PC-9 (cell line): ENCODE measurements around the gene STIMATE. TPM values are rescaled to one million over a fixed set of nuclear protein-coding genes. Genes with fewer than 3 reads are reported as not detected.

Source experiments
- BruUV-seq: library from RNA; stranded (reverse); fragments of 400-500 nt; replicated peaks from 2 replicates; lab custom pipeline; 2021; lab: Mats Ljungman, UMichigan
- CTCF ChIA-PET: fragments of 300-600 bp; sonication (Branson Sonifier 250); formaldehyde crosslinking; loops from one replicate; lab custom pipeline; 2022; ENCODE audit warnings: antibody characterized with exemption; lab: Charles Lee
- POLR2A ChIA-PET: fragments of 300-600 bp; sonication (Branson Sonifier 250); formaldehyde crosslinking; loops from one replicate; lab custom pipeline; 2022; ENCODE audit warnings: antibody characterized with exemption; ENCODE audit not compliant: unreplicated experiment; lab: Charles Lee
- DNase-seq, 2 experiments: peaks; one replicate each; pipeline versions ENCODE4 v3.0.0 to v3.0.0-alpha.2; 2015 to 2022; ENCODE audit warnings: mixed read lengths in 1 of 2
- H2AFZ ChIP-seq: fragments of 200-600 bp; sonication (generic); 2 replicates; pipeline ENCODE4 v1.8.1; 2017; ENCODE audit warnings: antibody characterized with exemption
- H3F3A ChIP-seq: fragments of 200-600 bp; sonication (generic); 2 replicates; pipeline ENCODE4 v1.8.1; 2017; ENCODE audit warnings: antibody characterized with exemption, mild to moderate bottlenecking, low read depth; ENCODE audit not compliant: insufficient read depth
- H3K27ac ChIP-seq: fragments of 200-600 bp; sonication (generic); 2 replicates; pipeline ENCODE4 v1.6.1; 2016; ENCODE audit warnings: mixed run types
- H3K27me3 ChIP-seq: fragments of 200-600 bp; sonication (generic); 2 replicates; pipeline ENCODE4 v1.6.1; 2016; ENCODE audit warnings: low read depth, mixed run types; ENCODE audit not compliant: insufficient read depth
- H3K36me3 ChIP-seq: fragments of 200-600 bp; sonication (generic); 2 replicates; pipeline ENCODE4 v1.6.1; 2016; ENCODE audit warnings: low read depth, mixed run types
- H3K4me1 ChIP-seq: fragments of 200-600 bp; sonication (generic); replicated peaks from 2 replicates; pipeline ENCODE4 v1.6.1; 2016; ENCODE audit warnings: mixed run types; ENCODE audit not compliant: insufficient read depth
- H3K4me2 ChIP-seq: fragments of 200-600 bp; sonication (generic); 2 replicates; pipeline ENCODE4 v1.6.1; 2017; ENCODE audit warnings: mixed run types
- H3K4me3 ChIP-seq: fragments of 200-600 bp; sonication (generic); 2 replicates; pipeline ENCODE4 v1.6.1; 2016; ENCODE audit warnings: mixed run types
- H3K79me2 ChIP-seq: fragments of 200-600 bp; sonication (generic); 2 replicates; pipeline ENCODE4 v1.6.1; 2017; ENCODE audit warnings: low read depth, mixed run types
- H3K9me2 ChIP-seq: fragments of 200-600 bp; sonication (generic); 2 replicates; pipeline ENCODE4 v1.8.1; 2017; ENCODE audit warnings: mild to moderate bottlenecking; ENCODE audit not compliant: insufficient read depth
- H3K9me3 ChIP-seq: fragments of 200-600 bp; sonication (generic); 2 replicates; pipeline ENCODE4 v1.8.1; 2016; ENCODE audit warnings: low read depth; ENCODE audit not compliant: insufficient read depth
- H4K20me1 ChIP-seq: fragments of 200-600 bp; sonication (generic); 2 replicates; pipeline ENCODE4 v1.8.1; 2017; ENCODE audit not compliant: insufficient read depth
- EZH2 ChIP-seq: fragments of 200-600 bp; sonication (generic); IDR thresholded peaks from 2 replicates; pipeline ENCODE4 v1.8.0; 2017; ENCODE audit warnings: antibody characterized with exemption, low read depth
- intact Hi-C: fragments of 100-400 bp; cut with micrococcal nuclease; formaldehyde crosslinking; loops from one replicate; pipeline ENCODE4 v1.10.0; 2022; ENCODE audit not compliant: unreplicated experiment
- total RNA-seq: library from RNA; stranded (reverse); gene quantifications from 2 replicates; pipeline ENCODE4 v1.2.3, GENCODE V29; 2021
- TF ChIP-seq, protein P1 (sequence below): fragments of 200-600 bp; sonication (generic); conservative IDR thresholded peaks from 2 replicates; pipeline ENCODE4 v1.6.1; 2017; ENCODE audit warnings: mixed run types, antibody characterized with exemption, mild to moderate bottlenecking, moderate library complexity

Gene STIMATE
- total RNA-seq, 1 experiment from 2014 or later = 16.8 TPM

DNA sequence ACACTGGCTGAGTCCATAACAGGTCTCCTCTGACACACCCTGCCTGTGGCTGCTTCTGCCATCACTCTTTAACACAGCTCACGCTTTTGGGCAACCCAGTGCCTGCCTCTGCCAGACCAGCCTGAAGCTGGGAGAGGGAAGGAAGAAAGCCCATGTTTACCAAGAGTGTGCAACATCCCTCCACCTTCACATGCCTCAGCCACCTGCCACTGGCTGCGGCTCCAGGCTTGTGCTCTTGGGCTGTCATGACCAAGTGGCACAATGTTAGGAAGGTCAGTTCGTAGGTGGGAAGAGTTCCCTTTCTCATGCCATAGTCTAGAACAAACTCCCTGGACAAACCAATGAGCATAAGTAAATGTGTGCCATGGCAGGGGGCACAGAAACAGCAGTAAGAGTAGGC, 20.3 kb downstream of the STIMATE start:
- Histone ChIP-seq H3K79me2 (no peaks in the 10 kb centered on the region), H4K20me1 (no peaks in the 10 kb centered on the region), H3K36me3 (no peaks in the 10 kb centered on the region), H3K27me3 (no peaks in the 10 kb centered on the region), H3K4me2 (no peak overlapping the region), H3K27ac (no peak overlapping the region), H3K4me1 (no peaks in the 10 kb centered on the region), H2AFZ (no peak overlapping the region), H3K9me3 (no peaks in the 10 kb centered on the region), H3F3A (no peaks in the 10 kb centered on the region), H3K9me2 (no peaks in the 10 kb centered on the region), H3K4me3 (no peak overlapping the region)
- BruUV-seq = no TSS peak
- no peak for TF ChIP-seq EZH2
- TF ChIP-seq, protein P1, sequence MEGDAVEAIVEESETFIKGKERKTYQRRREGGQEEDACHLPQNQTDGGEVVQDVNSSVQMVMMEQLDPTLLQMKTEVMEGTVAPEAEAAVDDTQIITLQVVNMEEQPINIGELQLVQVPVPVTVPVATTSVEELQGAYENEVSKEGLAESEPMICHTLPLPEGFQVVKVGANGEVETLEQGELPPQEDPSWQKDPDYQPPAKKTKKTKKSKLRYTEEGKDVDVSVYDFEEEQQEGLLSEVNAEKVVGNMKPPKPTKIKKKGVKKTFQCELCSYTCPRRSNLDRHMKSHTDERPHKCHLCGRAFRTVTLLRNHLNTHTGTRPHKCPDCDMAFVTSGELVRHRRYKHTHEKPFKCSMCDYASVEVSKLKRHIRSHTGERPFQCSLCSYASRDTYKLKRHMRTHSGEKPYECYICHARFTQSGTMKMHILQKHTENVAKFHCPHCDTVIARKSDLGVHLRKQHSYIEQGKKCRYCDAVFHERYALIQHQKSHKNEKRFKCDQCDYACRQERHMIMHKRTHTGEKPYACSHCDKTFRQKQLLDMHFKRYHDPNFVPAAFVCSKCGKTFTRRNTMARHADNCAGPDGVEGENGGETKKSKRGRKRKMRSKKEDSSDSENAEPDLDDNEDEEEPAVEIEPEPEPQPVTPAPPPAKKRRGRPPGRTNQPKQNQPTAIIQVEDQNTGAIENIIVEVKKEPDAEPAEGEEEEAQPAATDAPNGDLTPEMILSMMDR = no peak
- CTCF ChIA-PET = no interaction called here
- no peak for DNase-seq
- intact Hi-C loops = no loop called here
- POLR2A ChIA-PET = no interaction called here

GRCh38 chr3:52874864-52875587, 22.3 kb downstream of the STIMATE start:
- Histone ChIP-seq H3K4me1 (no peaks in the 10 kb centered on the region), H3F3A (no peaks in the 10 kb centered on the region), H3K36me3 (no peaks in the 10 kb centered on the region), H2AFZ (no peak overlapping the region), H3K9me3 (no peaks in the 10 kb centered on the region), H4K20me1 (no peaks in the 10 kb centered on the region), H3K4me3 (no peak overlapping the region), H3K27ac (no peak overlapping the region), H3K79me2 (no peaks in the 10 kb centered on the region), H3K27me3 (no peaks in the 10 kb centered on the region), H3K9me2 (no peaks in the 10 kb centered on the region), H3K4me2 (no peak overlapping the region)
- BruUV-seq = no TSS peak
- POLR2A ChIA-PET = interaction anchor here (0.6 kb wide), 1 partner anchor 1731 kb away, joined by 3 read pairs; no protein-coding TSS in a partner anchor
- intact Hi-C loops = no loop called here
- no peak for DNase-seq
- TF ChIP-seq, protein P1 = no peak
- CTCF ChIA-PET = no interaction called here

- Histone ChIP-seq H3K9me2 (no peaks in the 10 kb centered on the region), H2AFZ (no peak overlapping the region), H3K36me3 (no peaks in the 10 kb centered on the region), H3K9me3 (no peaks in the 10 kb centered on the region), H4K20me1 (no peaks in the 10 kb centered on the region), H3K4me1 (no peaks in the 10 kb centered on the region), H3F3A (no peaks in the 10 kb centered on the region), H3K79me2 (no peaks in the 10 kb centered on the region), H3K4me2 (no peak overlapping the region), H3K4me3 (no peak overlapping the region), H3K27ac (no peak overlapping the region), H3K27me3 (no peaks in the 10 kb centered on the region)
- intact Hi-C loops = no loop called here
- no peak for TF ChIP-seq EZH2
- TF ChIP-seq, protein P1 = no peak
- no TSS peak for BruUV-seq
- ChIA-PET CTCF (no interaction called here), POLR2A (no interaction called here)
- DNase-seq = no peak
Measured at GRCh38 chr3:52874160-52874701, 23.1 kb downstream of the STIMATE start.
